ENCODE results near the gene GALNT6. TPM values are rescaled to one million over a fixed set of nuclear protein-coding genes. Genes with fewer than 3 reads are reported as not detected.

GALNT6 gene
- total and polyA plus RNA-seq, 3 donors from 2014 or later = 1.7 to 2.8 (median 2.8) TPM

GRCh38 chr12:51388069-51388799 is 3.0 kb downstream of the GALNT6 start:
- no peaks in the 10 kb centered on the region for H3K36me3 ChIP-seq (ENCODE audit: low read depth, missing control alignments)
- no peak overlapping the region for H3K27ac ChIP-seq
- intact Hi-C loops (cut with DNase I; ENCODE audit: low total_unique reads) = no loop called here
- TF ChIP-seq POLR2A (IDR thresholded peaks at IDR 0.05) (no peak), CTCF (IDR thresholded peaks at IDR 0.05) (no peak)
- no peaks in the 10 kb centered on the region for H3K27me3 ChIP-seq
- no peak overlapping the region for H3K4me3 ChIP-seq
- no peak for DNase-seq
- H3K4me1 ChIP-seq = no peaks in the 10 kb centered on the region
- WGBS, 2 donors = 74 to 79% methylated on average over 10 of the region's 10 CpGs
- no peaks in the 10 kb centered on the region for H3K9me3 ChIP-seq

- Histone ChIP-seq H3K27me3 (no peaks in the 10 kb centered on the region), H3K4me3 (no peak overlapping the region), H3K9me3 (no peaks in the 10 kb centered on the region), H3K27ac (no peak overlapping the region), H3K36me3 (ENCODE audit: low read depth, missing control alignments) (no peaks in the 10 kb centered on the region), H3K4me1 (no peaks in the 10 kb centered on the region)
- DNase-seq = no peak
- WGBS, 2 donors = 62% methylated on average over 4 of the region's 4 CpGs
- intact Hi-C loops (cut with DNase I; ENCODE audit: low total_unique reads) = no loop called here
- TF ChIP-seq POLR2A (IDR thresholded peaks at IDR 0.05) (no peak), CTCF (IDR thresholded peaks at IDR 0.05) (no peak)
Measured at GRCh38 chr12:51386351-51386750, 4.9 kb downstream of the GALNT6 start.

- no peaks in the 10 kb centered on the region for H3K9me3 ChIP-seq
- H3K36me3 ChIP-seq (ENCODE audit: low read depth, missing control alignments) = no peaks in the 10 kb centered on the region
- H3K27ac ChIP-seq = no peak overlapping the region
- H3K4me3 ChIP-seq = no peak overlapping the region
- no peaks in the 10 kb centered on the region for H3K4me1 ChIP-seq
- TF ChIP-seq POLR2A (IDR thresholded peaks at IDR 0.05) (no peak), CTCF (IDR thresholded peaks at IDR 0.05) (no peak)
- H3K27me3 ChIP-seq = no peaks in the 10 kb centered on the region
- no peak for DNase-seq
- intact Hi-C loops (cut with DNase I; ENCODE audit: low total_unique reads) = no loop called here
- 69 to 87% methylated on average over 6 of the region's 6 CpGs for WGBS, 2 donors
Measured at GRCh38 chr12:51383269-51383905, 7.8 kb downstream of the GALNT6 start.

DNA sequence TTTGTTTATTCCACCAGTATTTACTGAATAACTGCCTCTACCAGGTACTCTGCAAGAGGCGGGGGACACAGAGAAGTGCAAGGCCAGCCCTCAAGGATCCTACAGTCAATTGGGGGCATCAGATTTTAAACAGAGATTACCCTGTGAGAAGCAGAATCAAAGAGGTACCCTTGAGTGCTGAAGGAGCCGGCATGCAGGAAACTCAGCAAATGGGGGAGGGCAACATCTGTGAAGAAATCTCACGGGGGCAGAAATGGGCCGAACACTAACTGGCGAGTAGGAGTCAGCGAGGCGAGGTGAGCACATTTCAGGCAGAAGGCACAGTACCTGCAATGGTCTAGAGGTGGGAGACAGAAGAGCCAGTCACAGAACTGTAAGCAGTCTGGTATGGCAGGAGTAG is 9.0 kb downstream of the GALNT6 start:
- Histone ChIP-seq H3K9me3 (no peaks in the 10 kb centered on the region), H3K4me3 (no peak overlapping the region), H3K27ac (no peak overlapping the region), H3K4me1 (no peaks in the 10 kb centered on the region), H3K27me3 (no peaks in the 10 kb centered on the region), H3K36me3 (ENCODE audit: low read depth, missing control alignments) (no peaks in the 10 kb centered on the region)
- intact Hi-C loops (cut with DNase I; ENCODE audit: low total_unique reads) = no loop called here
- no peak for DNase-seq
- TF ChIP-seq POLR2A (IDR thresholded peaks at IDR 0.05) = no peak
- WGBS, 2 donors = 90 to 91% methylated on average over 7 of the region's 7 CpGs

DNA sequence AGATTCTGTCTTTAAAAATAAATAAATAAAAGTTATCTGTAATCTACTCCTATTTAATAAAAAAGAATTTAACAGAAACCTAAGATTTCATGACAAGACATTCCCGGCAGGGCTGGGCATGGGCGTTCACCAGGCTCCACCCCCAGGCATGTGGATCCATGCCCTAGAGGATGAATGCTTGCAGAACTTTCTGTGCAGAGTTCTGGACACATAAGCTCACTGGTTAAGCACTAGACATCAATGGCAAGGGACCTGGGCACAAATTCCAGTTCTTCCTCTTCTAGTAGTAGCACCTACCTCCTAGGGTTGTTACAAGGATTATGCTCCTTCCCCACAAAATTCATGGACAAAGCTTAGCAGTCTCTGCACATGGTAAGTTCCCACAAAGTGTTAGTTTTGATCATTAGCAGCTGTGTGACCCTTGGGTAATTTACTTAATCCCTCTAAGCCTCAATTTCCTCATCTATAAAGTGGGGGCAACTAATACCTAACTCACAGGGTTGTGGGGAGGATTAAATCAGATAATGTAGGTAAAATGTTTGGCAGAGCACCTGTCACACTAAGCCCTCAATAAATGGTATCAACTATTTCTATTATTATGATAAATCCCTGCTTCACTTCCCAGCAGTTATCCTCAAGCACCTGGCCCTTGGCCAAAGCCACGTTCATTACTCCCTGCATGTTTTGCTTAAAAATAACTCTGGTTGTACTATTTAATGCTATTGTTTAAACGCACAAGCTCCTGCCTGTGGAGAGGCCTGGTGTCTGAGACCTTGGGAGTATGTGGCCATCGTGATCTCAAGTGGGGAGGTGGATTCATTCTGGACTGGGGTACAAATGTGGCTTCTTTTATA is 9.8 kb downstream of the GALNT6 start:
- intact Hi-C loops (cut with DNase I; ENCODE audit: low total_unique reads) = no loop called here
- Histone ChIP-seq H3K36me3 (ENCODE audit: low read depth, missing control alignments) (no peaks in the 10 kb centered on the region), H3K27me3 (no peaks in the 10 kb centered on the region), H3K4me1 (no peaks in the 10 kb centered on the region), H3K9me3 (no peaks in the 10 kb centered on the region), H3K27ac (no peak overlapping the region), H3K4me3 (no peak overlapping the region)
- TF ChIP-seq POLR2A (IDR thresholded peaks at IDR 0.05) (no peak), CTCF (IDR thresholded peaks at IDR 0.05) (no peak)
- 55 to 58% methylated on average over 5 of the region's 5 CpGs for WGBS, 2 donors
- no peak for DNase-seq

Data from testis (tissue), 3 donors.